Globus pallidus (tissue), 1 donor: Measurements from ENCODE around the gene PLPP7.
"Not testable (repeated sequence)": the region's sequence is repeated elsewhere in the genome, so short reads cannot be mapped to it uniquely, and the experiment has no call there.

Experiments used
- DNase-seq: peaks from one replicate; pipeline ENCODE4 v3.0.0-alpha.2; 2015; ENCODE audit warnings: low spot score

The PLPP7 gene

GRCh38 chr9:131330814-131331600 is 41.5 kb downstream of the PLPP7 start:
- DNase-seq, result no peak

DNA sequence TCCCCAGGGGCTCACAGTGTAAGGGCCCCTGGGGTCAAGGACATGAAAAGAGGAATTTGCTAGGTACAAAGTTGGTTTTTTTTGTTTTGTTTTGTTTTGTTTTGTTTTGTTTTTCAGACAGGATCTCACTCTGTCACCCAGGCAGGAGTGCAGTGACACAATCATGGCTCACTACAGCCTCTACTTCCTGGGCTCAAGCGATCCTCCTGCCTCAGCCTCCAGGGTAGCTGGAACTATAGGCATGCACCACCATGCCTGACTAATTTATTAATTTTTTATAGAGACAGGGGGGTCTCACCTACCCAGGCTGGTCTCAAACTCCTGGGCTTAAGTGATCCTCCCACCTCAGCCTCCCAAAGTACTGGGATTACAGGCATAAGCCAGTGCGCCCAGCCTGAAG is 42.5 kb downstream of the PLPP7 start:
- not testable (repeated sequence) for DNase-seq

DNA sequence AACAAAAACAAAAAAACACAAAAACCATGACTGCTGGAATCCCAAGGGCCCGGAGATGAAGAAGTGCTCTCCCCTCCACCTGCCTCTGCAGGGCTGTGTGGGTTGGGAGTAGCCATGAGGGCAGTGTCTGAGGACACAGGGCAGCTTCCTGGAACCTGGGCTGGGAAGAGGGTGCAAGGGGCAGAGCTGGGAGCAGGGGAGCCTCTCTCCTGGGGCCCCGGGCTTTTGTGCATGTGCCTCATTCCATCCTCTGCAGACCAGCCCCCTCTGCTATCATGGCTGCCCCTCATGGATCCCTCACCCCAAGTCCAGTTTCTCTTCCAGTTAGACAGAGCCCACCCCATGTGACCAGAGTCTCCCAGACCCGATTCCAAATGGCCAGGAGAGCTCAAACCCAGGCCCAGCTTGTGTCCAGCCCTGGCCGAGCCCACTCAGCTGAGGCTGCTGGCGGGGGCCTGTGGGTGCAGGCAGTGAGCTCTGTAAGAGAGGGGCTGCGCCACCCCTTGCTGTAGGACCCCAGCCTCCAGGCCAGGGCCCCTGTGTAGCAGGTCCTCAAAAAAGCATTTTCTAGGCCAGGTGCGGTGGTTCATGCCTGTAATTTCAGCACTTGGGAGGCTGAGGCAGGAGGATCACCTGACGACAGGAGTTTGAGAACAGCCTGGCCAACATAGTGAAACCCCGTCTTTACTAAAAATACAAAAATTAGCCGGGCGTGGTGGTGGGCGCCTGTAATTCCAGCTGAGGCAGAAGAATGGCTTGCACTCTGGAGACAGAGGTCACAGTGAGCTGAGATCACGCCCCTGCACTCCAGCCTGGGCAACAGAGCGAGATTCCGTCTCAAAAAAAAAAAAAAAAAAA is 44.5 kb downstream of the PLPP7 start:
- no peak for DNase-seq

DNA sequence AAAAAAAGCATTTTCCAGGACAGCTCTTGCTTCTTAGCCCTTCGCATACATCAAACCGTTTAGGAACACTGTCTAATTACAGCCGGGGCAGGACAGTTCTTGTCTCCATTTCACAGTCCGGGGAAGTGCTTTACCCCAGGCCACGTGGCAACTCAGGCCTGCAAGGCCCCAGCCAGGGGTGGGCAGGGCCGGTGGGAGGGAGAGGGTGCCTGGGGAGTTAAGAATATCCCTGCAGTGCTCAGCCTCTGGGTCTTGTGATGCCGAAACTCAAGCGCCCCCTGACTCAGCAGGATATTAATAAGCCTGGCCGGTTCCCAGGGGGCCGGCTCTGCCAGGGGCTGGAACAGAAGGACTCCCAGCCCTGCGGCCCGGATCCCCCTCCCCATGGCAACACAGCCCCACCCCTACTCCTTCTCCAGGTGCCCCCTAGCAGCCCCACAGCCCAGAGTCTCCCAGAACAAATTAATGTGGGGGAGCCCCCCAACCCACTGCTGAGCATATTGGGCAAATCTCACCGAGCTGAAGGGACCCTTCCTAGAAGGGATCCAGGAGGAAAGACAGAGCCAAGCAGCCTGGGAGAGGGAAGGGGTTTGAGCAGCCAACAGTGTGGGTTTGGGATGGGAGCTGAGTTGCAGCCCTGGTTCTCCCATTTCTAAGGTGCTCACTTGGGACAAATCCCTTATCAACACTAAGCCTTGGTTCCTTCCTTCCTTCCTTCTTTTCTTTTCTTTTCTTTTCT is 45.3 kb downstream of the PLPP7 start:
- DNase-seq, result peak; percentile 19

- no peak for DNase-seq
Measured at GRCh38 chr9:131335368-131335755, 45.8 kb downstream of the PLPP7 start.

DNA sequence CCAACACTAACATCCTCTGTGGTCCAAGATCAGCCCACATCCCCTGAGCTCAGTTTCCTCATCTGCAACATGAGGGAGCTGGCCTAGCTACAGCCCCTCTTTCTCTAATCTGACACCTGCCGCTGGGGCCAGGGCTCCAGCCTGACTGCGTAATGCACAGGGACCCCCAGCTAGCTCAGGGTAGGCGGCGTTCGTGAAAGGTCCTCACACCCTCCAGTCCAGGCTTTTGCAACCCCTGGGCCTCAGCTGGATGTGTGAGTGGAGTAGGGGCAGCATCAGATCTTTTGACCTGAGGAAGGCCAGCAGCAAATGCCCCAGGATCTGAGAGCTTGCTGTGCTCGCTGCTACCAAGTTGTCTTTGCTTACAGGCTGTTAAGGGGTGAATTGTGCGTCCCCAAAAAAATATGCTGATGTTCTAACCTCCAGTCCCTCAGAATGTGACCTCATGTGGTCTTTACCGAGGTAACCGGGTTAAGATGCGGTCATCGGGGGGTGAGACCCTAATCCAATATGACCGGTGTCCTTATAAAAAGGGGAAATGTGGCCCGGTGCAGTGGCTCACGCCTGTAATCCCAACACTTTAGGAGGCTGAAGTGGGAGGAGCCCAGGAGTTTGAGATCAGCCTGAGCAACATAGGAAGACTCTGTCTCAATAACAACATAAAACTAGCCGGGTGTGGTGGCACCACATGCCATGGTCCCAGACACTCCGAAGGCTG is 47.8 kb downstream of the PLPP7 start:
- DNase-seq, result no peak

GRCh38 chr9:131339212-131339611 is 49.7 kb downstream of the PLPP7 start:
- not testable (repeated sequence) for DNase-seq

GRCh38 chr9:131344931-131345535 is 55.5 kb downstream of the PLPP7 start:
- not testable (repeated sequence) for DNase-seq

- no peak for DNase-seq
Measured at GRCh38 chr9:131346559-131346958, 57.0 kb downstream of the PLPP7 start.

DNA sequence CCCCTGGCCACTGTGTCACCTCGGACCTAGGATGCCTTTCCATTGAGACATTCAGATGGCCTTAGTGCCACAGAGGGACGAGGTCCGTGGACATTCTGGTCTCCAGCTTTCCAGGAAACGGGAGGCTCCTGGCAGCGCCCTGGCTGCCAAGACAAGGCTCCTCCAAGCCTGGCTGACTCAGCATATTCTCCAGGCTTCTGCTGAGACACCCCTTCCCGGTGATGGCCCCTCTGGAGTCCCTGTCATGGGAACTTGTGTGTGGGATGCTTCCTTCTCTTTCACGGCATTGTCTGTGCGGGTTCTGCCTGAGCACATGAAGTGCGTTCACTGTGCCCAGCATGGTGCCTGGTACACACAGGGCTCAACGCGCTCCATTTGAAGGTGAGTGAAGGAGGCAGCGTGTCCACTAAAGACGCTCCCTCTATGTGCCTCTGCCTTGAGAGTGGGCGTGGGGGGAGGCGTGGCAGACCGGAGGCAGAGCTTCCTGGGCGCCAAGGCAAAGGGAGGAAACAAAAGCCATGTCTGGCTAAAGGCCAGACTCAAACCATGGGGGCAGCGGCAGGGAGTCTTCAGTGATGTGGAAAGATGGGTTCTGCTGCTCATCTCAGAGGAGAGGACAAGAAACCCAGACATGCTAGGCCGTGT is 58.0 kb downstream of the PLPP7 start:
- DNase-seq, result no peak

DNA sequence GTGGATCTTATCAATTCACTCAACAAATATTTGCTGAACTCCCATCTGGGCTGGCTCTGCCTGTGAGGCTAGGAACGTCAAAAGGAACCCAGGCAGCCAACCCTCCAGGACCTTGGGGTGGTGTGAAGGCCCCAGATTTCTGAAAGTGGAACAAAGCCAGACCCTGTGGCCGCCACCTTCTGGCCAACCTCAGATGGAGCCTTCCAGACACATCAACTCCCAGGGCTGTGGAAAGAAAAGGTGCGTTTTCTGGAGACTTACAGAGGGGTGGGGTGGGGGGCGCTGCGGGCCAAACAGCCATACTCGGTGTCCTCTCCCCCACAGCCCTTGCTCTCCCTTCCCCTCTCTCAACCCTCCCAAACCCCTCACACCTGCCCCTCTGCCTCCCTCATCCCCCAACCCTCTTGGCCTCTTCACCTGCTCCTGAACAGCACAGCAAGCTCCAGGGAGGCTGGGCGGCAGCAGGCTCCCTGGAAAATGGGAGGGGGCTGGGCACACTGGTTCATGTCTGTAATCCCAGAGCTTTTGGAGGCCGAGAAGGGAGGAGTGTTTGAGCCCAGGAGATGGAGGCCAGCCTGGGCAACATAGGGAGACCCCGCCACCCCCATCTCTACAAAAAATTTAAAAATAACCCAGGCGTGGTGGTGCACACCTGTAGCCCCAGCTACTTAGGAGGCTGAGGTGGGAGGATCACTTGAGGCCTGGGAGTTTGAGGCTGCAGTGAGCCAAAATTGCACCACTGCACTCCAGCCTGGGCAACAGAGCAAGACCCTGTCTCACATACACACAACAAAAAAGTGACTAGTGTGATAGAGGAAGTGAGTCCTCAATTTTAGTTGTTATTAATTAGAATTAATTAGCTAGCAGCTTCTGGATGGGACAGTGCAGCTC is 59.4 kb downstream of the PLPP7 start:
- DNase-seq, result no peak

- DNase-seq, result no peak
Measured at GRCh38 chr9:131349522-131349880, 60.0 kb downstream of the PLPP7 start.

DNA sequence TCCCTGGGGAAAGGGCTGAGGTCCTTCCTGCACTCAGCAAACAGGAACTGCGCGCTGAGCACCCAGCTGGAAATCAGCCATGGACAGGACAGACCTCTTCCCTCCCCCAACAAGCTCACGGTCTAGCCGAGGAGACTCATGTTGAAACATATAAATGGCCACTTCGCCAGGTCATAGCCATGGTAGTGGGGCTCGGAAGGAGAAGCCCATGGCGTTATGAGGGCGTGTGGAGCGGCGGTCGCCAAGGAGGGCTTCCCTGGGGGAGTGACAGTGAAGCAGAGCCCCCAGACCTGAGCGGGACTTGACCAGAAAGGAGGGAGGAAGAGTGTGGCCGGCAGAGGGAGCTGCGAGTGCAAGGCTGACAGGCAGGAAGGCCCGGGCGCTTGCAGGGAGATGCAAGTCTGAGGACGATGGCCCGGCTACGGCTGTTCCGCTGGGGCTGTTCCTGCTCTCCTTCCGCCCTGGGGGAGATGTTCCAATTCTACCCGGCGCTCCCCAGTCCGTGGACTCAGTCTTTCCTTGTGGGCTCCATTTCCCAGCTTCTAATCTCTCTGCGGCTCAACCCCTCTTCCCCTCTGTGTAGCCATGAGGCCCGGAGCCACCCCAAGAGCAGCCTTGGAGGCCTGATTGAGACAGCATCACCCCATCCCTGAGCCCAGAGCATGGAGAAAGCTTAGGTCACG is 60.5 kb downstream of the PLPP7 start:
- peak; percentile 82 for DNase-seq

DNA sequence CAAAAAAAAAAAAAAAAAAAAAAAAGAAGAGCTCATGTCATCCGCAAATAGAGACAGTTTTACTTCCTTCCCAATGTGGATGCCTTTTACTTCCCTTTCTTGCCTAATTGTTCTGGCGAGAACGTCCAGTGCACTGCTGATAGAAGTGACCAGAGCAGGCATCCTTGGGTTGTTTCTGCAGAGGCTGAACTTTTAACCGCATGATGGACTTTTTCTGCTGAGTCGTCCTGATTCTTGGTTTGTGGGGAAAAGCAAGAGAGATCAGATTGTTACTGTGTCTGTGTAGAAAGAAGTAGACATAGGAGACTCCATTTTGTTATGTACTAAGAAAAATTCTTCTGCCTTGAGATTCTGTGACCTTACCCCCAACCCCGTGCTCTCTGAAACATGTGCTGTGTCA is 67.0 kb downstream of the PLPP7 start:
- peak; percentile 70 for DNase-seq

DNA sequence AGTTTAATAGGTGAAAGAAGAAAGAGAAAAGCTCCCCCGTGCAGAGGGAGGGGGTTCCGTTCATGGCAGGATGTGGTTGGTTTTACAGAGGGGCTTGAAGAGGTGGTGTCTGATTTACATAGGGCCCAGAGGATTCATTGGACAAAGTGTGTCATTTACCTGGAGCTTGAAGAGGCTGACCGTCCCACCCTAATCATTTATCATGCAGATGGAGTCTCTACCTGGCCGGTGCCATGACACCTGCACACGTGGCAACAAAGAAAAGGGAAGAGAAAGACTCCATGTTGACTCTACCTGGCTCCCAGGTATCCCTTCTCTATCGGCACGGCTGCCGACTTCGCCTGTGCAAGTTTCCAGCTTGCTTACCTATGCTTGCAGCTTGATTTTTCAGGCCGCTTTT is 69.0 kb downstream of the PLPP7 start:
- DNase-seq, result no peak
